ENCODE data around the gene TRPC4AP.
"Not testable (repeated sequence)": the region's sequence is repeated elsewhere in the genome, so short reads cannot be mapped to it uniquely, and the experiment has no call there.

The TRPC4AP gene

DNA sequence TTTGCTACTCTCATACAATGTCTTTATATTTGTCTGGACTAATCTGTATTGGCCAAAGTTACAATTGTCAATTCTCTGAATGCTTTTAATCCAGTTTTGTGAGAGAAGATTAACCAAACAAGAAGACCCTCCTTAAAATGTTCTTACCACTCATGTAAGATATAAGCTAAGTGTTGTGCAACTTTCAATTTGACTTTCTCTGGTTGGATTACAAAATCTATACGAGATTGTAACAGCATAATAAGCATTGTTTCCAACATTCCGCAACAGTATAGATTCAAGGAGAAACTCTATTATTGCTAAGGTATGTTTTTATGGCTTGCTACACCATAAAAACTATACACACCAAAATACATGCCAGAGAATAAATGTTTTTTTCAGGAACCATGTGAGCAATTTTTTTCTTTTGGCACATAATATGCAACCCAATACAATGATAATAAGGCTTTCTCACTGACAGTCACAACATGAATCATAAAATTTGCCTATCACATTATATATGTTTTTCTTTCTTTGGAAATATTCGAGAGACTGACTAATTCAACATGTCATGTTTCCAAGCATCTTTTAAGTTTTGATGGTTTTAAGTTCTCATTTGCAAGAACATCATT is 12.2 kb upstream of the TRPC4AP start:
- DNase-seq = no peak

DNA sequence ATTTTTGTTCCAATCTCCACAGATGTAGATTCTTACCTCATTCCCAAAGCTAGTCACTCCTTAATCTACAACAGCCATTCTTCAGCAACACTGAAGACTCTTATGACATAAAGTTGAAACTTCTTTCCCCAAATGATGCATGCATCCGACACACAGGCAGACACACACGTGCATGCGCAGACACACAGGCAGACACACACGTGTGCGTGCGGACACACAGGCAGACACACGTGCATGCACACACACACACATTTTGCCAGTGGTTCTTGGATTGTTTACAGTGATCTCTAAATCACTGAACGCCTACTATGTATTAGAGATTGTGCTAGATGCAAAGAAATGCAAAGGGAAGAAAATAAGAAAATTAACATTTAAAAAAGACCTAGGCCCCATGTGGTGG is 9.0 kb upstream of the TRPC4AP start:
- no peak for DNase-seq

GRCh38 chr20:35093267-35093884 is 769 bp upstream of the TRPC4AP start:
- no peak for DNase-seq

DNA sequence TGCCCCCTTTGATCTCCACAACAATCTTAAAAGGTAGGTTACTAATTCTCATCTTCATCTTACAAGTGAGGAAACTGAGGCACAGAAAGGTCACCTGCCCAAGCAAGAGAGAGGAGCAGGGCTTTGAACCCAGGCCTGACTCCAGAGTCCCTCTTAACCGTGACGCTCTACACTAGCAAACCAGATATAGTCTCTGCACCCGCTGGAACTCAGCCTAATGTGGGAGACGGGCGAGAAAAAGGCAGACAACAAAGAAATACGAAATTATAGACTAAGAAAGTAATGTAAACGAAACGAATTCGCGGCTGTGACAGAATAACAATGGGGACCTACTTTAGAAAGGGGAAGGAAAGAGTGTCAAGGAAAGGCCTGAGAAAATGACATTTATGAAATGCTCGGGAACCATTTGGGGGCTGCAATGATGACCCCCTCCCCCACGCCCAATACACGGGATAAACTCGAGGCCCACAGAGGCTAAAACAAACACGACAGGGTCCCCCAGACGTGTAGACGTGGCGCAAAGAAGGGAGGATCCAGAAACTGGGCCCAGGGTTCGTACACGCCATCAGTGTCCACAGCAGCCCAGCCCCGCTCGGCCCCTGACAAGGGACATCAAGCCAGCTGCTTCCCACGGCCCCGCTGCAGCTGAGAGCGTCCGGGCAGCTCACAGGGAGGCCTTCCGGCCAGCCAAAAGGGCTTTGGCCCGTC is 637 bp downstream of the TRPC4AP start:
- no peak for DNase-seq

DNA sequence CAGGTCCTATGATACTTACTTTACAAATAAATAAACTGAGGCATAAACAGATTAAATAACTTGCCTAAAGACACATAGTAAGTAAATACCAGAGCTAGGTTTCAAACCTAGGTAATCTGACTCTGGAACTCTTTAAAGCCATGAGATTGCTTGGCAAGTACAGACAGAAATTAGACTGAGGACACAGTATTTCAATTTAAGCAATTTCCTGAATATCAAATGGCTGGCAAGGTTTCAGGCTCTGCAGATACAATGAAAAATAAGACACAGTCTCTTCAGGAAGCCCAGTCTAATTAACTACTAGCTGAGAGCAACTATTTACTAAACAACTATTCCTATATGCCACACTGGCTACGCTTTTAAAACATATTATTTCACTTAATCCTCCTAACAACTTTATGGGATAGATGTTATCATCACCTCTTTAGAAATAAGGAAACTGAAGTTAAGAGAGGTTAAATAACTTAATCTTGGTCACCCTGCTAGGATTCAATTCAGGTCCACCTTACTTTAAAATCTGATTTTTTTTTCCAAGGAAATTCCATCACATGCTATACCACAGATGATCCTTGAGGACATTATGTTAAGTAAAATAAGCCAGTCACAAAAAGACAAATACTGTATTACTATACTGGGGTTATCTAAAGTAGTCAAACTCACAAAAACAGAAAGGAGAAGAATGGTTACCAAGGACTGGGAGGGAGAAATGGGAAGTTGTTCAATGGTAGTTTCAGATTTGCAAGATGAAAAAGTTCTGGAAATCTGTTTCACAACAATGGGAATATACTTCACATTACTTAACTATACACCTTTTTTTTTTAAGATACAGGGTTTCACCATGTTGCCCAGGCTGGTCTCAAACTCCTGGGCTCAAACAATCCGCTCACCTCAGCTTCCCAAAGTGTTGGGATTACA is 4.1 kb downstream of the TRPC4AP start:
- DNase-seq = no peak

DNA sequence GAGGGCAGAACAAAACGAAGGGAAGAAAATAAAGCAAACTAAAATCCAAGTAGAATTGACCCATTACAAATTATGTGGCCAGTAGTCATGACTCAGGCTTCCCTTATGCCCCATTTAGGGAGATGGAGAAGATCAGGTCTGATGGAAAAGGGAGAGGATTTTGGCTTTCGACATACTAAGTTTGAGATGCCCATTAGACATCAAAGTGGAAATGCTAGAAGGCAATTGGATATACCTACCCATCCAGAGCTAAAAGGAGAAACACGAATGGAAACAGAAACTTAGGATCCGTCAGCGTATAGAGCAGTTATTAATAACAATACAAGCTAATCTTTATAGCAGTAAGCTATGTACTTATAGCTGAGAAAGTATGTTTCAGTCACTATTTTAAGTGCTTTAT is 4.8 kb downstream of the TRPC4AP start:
- DNase-seq = no peak

- DNase-seq = no peak
These were observed 5.3 kb downstream of the TRPC4AP start for GRCh38 chr20:35087355-35087754.

GRCh38 chr20:35085477-35086225 is 7.0 kb downstream of the TRPC4AP start:
- peak in 1 of 2 donors; percentile 18 for DNase-seq

- no peak for DNase-seq
These were observed 7.6 kb downstream of the TRPC4AP start for GRCh38 chr20:35084998-35085397.

DNA sequence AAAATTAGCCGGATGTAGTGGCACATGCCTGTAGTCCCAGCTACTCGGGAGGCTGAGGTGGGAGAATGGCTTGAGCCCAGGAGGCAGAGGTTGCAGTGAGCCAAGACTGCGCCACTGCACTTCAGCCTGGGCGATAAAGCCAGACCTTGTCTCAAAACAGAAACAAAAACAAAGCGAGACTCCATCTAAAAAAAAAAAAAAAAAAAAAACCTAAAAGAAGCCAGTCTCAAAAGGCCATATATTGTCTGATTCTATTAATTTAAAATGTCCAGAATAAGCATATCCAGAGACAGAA is 12.3 kb downstream of the TRPC4AP start:
- DNase-seq = not testable (repeated sequence)

DNA sequence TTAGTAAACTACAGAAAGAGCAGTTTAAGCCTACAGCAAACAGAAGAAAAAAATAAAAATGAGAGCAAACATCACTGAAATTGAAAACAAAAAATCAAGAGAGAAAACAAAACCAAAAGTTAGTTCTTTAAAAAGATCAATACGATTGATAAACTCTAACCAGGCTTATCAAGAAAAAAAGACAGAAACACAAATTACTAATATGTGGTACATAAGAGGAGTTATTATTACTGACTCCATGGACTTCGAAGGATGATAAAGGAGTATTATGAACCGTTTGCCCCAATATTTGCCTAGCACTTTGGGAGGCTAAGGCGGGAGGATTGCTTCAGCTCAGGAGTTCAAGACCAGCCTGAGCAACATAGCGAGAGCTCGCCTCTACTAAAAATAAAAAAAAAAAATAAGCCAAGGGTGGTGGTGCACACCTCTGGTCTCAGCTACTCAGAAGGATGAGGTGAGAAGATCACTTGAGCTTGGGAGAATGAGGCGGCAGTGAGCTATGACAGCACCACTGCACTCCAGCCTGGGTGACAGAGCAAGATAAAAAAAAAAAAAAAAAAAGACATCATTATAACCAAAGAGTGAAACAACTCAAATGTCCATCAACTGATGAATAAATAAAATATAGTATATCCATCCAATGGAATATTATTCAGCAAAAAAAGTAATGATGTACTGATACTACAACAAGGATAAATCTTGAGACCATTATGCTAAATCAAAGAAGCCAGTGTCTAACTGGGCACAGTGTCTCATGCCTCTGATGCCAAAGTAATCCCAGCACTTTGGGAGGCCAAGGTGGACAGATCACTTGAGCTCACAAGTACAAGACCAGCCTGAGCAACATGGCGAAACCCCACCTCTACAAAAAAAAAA is 12.9 kb downstream of the TRPC4AP start:
- DNase-seq = no peak

DNA sequence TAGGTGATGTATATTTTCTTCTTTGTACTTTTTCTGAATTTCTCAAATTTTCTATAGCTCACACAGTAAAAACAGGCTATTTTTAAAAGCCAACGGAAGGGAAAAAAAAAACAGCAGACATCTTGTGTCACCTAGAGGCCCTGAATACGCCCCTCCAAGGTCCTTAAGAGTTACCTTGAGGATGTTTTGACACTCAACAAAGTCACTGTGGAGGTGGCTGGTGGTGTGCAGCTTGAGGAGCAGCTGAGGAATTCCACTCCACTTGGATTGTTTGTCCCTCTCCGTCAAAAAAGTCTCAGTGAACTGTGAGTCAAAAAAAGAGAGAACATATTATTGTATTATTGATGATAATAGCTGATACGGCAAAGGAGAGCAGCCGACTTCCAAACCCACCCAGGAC is 14.7 kb downstream of the TRPC4AP start:
- no peak for DNase-seq

- no peak for DNase-seq
These were observed 15.3 kb downstream of the TRPC4AP start for GRCh38 chr20:35077341-35077740.

- DNase-seq = not testable (repeated sequence)
These were observed 21.0 kb downstream of the TRPC4AP start for GRCh38 chr20:35071436-35072153.

GRCh38 chr20:35066194-35066593 is 26.4 kb downstream of the TRPC4AP start:
- no peak for DNase-seq

GRCh38 chr20:35065181-35065580 is 27.4 kb downstream of the TRPC4AP start:
- no peak for DNase-seq

DNA sequence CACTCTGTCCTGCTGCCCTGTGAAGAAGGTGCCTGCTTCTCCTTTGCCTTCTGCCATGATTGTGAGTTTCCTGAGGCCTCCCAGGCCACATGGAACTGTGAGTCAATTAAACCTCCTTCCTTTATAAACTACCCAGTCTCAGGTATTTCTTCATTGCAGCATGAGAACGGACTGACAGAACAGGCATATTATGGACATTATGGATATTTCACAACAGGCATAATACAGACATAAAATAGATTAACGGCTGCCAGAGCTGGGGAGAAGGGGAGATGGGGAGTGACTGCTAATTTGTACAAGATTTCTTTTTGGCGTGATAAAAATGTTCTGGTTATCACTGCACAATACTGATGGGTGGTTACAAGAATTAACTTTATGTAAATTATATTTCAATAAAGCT is 29.4 kb downstream of the TRPC4AP start:
- no peak for DNase-seq

GRCh38 chr20:35062478-35062877 is 30.1 kb downstream of the TRPC4AP start:
- no peak for DNase-seq

- no peak for DNase-seq
These were observed 32.4 kb downstream of the TRPC4AP start for GRCh38 chr20:35060168-35060567.

GRCh38 chr20:35059612-35060011 is 33.0 kb downstream of the TRPC4AP start:
- no peak for DNase-seq

GRCh38 chr20:35059110-35059509 is 33.5 kb downstream of the TRPC4AP start:
- DNase-seq = no peak
